HG02798 (cell line): ENCODE results near the gene ASB18.

Experiments used
- ATAC-seq: cut with Tn5 transposase; IDR thresholded peaks from one replicate; pipeline ENCODE4 v1.9.1; 2021; ENCODE audit warnings: mild to moderate bottlenecking; ENCODE audit not compliant: unreplicated experiment, poor library complexity

The ASB18 gene

GRCh38 chr2:236244256-236244655 lies 19.9 kb downstream of the ASB18 start:
- ATAC-seq, result no peak

DNA sequence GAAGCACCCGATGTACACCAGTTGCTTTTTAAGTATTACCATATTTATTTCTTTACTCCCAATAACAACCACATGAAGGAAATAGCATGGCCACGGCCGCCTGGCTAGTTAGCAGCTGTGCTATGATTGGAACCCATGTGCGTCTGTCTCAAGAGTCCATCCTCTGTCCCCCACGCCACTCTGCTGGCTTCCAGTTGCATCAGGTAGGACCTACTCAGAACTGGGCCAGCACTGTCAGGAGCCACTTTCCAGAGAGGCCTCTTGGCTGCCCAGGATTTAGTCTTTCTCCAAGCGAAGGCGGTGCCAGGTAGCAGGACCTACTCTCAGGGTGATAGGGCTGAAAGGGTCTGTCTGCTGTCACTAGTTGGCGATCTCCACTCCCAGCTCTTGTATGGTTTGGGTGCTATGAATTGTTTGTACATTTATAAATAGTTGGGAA lies 22.1 kb downstream of the ASB18 start:
- no peak for ATAC-seq

DNA sequence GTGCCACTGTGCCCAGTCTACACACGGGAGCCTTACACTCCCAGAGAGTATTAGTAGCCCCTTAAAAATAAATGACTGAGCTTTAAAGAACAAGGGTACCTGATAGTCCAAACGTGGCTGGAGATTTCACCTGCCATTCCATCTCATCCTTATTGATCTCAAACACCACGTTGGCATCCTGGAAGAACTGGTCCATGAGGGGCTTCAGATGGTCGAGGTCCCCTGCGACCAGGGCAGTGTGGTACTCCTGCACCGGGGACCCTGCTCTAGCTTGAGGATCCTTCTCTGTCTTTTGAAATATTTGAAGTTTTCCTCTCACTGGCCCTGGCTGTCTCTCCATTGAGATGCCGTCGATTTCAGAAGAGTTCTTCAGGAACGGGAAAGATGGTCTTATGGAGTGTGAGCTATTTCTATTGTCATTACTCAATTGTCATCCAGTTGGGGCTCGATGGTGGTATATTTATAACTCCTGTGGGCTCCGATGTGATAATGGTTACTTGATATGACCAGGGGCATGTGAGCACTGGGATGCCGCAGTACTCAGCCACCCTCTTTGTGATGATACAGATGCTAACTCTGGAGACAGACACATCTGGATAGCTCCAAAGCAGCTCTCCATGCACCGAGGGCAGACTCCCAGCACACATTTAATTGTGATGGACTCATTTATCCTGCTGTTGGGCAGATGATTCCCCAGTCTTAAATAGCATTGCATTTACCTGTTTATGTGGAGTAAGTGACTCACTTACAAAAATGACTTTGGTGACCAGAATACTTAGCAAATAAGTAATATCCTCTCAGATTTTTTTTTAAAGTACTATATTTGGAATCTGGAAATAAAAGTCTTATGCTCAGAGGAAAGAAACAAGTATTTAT lies 22.8 kb downstream of the ASB18 start:
- no peak for ATAC-seq

GRCh38 chr2:236240228-236240990 lies 23.8 kb downstream of the ASB18 start:
- no peak for ATAC-seq

DNA sequence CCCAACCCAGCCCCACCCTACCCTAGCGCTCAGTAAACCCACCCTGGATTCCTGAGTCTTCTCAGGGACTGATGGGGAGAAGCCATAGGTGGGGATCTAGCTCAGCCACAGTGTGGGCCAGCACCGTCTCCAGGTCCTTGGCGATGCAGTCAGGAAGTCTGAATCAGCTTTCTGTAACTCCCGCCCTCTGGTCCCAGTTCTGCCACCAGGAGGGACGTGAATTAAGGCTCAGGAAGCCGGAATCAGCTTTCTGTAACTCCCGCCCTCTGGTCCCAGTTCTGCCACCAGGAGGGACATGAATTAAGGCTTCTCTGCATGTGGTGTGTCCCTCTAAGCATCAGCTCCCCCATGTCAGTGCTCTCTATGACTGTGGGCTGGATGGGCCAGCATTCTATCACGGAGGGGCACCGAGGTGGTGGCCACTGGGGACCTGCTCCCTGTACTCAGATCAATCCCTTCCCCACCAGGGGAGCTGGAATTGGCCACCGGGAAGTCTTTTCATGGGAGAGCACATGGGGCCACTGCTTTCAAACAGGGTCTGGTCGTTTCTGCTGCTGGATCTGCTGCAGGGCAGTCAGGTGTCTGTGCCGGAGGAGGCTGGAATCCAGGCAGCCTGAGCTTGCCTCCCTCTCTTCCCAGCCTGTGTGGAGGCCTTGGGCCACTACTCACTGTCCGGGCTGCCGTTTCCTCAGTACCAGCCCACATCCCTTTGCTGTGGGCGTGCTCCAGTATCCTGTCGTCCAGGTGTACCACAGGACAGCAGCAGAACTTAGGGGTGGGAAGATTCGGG lies 24.7 kb downstream of the ASB18 start:
- no peak for ATAC-seq

DNA sequence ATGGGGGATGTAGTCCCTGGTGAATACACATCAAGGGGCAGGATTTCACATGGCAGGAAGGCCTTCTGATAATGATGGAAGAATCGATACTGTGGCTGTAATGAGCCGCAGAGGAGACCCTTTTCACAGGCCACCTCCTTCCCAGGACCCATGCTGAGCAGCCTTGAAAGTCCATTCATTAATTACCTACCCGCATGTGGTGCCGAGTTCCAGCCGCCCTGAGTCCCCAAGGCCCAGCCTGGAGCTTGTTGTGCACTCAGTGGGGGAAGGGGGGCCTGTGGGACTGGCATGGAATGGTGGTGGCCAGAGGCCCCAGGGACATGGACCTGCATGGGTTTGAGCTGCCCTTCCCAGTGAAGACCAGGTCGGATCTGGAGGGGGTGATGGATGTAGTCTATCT lies 25.5 kb downstream of the ASB18 start:
- no peak for ATAC-seq

- no peak for ATAC-seq
Measured at GRCh38 chr2:236237468-236238190, 26.6 kb downstream of the ASB18 start.

- ATAC-seq, result no peak
Measured at GRCh38 chr2:236236559-236237452, 27.4 kb downstream of the ASB18 start.

DNA sequence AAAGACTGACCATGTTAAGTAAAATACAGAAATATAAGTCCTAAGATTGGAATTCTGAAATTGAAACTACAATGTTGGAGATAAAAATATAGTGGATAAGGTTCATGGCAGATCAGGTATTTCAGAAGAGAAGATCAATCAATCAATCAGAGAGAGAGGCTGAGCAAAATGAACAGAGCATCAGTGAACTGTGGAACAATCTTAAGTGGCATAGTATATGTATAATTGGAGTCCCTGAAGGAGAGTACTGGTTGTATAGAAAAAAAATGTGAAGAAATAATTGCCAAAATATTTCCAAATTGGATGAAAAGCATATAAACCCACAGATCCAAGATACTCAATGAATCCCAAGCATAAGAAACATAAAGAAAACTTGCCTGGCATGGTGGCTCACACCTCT lies 35.0 kb downstream of the ASB18 start:
- ATAC-seq, result no peak

DNA sequence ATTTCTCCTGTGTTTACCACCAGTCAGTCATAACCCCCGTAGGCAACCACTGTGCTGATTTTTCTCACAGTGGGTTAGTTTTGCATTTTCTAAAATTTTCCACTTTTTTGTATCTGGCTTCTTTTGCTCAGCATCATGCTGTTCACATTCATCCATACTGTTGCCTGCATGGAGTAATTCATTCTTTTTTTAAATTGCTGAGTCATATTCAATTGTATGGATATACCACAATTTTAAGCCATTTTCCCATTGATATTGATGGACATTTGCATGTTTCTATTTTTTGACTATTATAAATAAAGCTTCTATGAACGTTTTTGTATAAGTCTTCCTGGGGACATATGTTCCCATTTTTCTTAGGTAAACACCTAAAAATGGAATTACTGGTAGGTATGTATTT lies 40.5 kb downstream of the ASB18 start:
- ATAC-seq, result no peak

DNA sequence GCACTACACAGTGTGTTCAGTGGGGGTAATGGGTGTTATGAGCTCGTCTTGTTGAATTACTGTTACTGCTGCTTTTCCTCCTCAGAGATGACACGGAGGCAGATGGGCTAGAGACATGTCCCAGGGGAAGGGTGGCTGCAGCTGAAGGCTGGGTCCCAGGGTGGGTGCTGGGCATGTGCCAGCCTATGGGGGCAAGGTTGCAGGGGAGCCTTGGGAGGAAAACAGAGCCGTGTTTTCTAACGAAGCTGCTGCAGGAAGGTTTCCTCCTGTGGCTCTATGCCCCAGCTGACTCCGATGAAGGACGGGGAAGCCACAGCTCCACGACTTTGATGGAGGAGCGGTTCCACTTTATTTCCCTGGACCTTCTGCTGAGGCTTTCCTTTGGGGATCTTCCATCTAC lies 42.4 kb downstream of the ASB18 start:
- ATAC-seq, result no peak

GRCh38 chr2:236219411-236219810 lies 44.8 kb downstream of the ASB18 start:
- no peak for ATAC-seq

DNA sequence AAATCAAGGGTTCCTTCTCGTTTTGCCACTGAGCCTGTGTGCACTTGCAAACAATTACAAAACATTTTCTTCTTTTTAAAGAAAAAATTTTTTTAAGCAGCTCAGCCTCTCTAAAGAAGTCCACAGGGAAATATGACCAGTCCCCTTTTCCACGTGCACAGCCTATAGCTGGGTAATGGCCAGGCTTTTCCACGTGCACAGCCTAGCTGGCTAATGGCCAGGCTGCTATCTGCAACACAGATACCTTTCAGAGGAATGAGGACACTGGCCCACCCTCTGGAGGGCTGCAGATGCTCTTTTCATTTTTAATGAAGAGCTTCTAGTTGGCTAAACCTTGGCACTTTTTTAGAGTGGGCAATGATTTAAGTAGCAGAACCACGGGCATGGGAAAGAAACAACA lies 46.3 kb downstream of the ASB18 start:
- ATAC-seq, result no peak

- ATAC-seq, result no peak
Measured at GRCh38 chr2:236216711-236217110, 47.5 kb downstream of the ASB18 start.

- no peak for ATAC-seq
Measured at GRCh38 chr2:236215761-236216333, 48.4 kb downstream of the ASB18 start.

- no peak for ATAC-seq
Measured at GRCh38 chr2:236215196-236215595, 49.0 kb downstream of the ASB18 start.

GRCh38 chr2:236214376-236214995 lies 49.7 kb downstream of the ASB18 start:
- no peak for ATAC-seq

DNA sequence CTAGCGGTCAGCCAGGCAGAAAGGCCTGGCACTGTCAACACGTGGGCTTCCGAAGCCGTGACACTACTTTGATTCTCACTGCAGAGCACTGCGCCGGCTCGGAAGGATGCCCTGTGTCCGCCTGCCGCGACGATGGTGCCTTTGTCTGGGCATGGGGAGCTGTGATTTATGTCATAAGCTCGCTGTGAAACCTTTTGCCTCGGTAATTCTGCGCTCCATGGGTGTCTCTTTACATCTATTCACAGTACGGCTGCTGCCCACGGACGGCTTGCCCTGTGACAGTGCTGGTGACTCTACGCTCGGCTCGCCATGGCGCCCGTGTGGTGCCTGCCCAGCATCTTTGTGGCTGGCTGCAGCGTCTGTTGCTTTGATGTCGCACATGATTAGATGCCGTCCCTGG lies 52.9 kb downstream of the ASB18 start:
- ATAC-seq, result no peak
